H1 (cell line): ENCODE results near the gene SSTR5. TPM values are rescaled to one million over a fixed set of nuclear protein-coding genes. Genes with fewer than 3 reads are reported as not detected.

Experiments
- CTCF ChIA-PET: fragments of 300-600 bp; sonication (Branson Sonifier 250); formaldehyde crosslinking; loops from one replicate; lab custom pipeline; 2021; ENCODE audit not compliant: partially characterized antibody; lab: Charles Lee
- POLR2A ChIA-PET: fragments of 300-600 bp; sonication (Branson Sonifier 250); formaldehyde crosslinking; loops from one replicate; lab custom pipeline; 2021; ENCODE audit warnings: inconsistent platforms; ENCODE audit not compliant: partially characterized antibody; lab: Charles Lee
- DNase-seq, 2 experiments: peaks; one replicate each; pipeline versions ENCODE4 v3.0.0 to v3.0.0-alpha.2; 2010 to 2022; ENCODE audit warnings: low spot score in 2 of 2, low read depth in 1 of 2, mixed read lengths in 1 of 2
- FAIRE-seq: peaks from 2 replicates; lab custom pipeline; 2011; peaks lifted over from hg19 to GRCh38; lab: Jason Lieb, UNC
- H2AFZ ChIP-seq: 2 replicates; pipeline ENCODE4 v1.8.1; 2012; ENCODE audit warnings: low read length, inconsistent platforms
- H2AK5ac ChIP-seq: 2 replicates; pipeline ENCODE4 v1.6.1; 2013; ENCODE audit warnings: low read depth, low read length
- H2BK120ac ChIP-seq: replicated peaks from 2 replicates; pipeline ENCODE3; 2013; ENCODE audit warnings: low read depth, low read length, inconsistent platforms
- H2BK12ac ChIP-seq: 2 replicates; pipeline ENCODE4 v1.6.1; 2013; ENCODE audit warnings: low read depth, low read length
- H2BK15ac ChIP-seq: 2 replicates; pipeline ENCODE4 v1.6.1; 2013; ENCODE audit warnings: low read length
- H2BK20ac ChIP-seq: 2 replicates; pipeline ENCODE4 v1.6.1; 2013; ENCODE audit warnings: low read length
- H2BK5ac ChIP-seq: 2 replicates; pipeline ENCODE4 v1.6.1; 2013; ENCODE audit warnings: low read depth, low read length
- H3K14ac ChIP-seq: 2 replicates; pipeline ENCODE4 v1.6.1; 2013; ENCODE audit warnings: inconsistent platforms; ENCODE audit not compliant: insufficient read length
- H3K18ac ChIP-seq: 2 replicates; pipeline ENCODE4 v1.6.1; 2013; ENCODE audit warnings: low read length; ENCODE audit errors: extremely low read depth
- H3K23ac ChIP-seq: 2 replicates; pipeline ENCODE4 v1.6.1; 2013; ENCODE audit warnings: inconsistent platforms; ENCODE audit not compliant: insufficient read length
- H3K23me2 ChIP-seq: 2 replicates; pipeline ENCODE4 v1.6.1; 2013; ENCODE audit warnings: low read depth, low read length
- H3K27ac ChIP-seq: 2 replicates; pipeline ENCODE4 v1.6.1; 2011; ENCODE audit warnings: low read depth, low read length, inconsistent platforms
- H3K27me3 ChIP-seq, 4 experiments: replicated peaks in 1 of 4; 1 replicate in 1 of 4; 2 replicates in 3 of 4; pipeline versions ENCODE4 v1.6.1 to v1.8.1; 2011 to 2013; ENCODE audit warnings: low read length in 3 of 4, mild to moderate bottlenecking in 3 of 4, inconsistent platforms in 2 of 4, mixed read lengths in 2 of 4, moderate library complexity in 1 of 4; ENCODE audit not compliant: control insufficient read depth in 3 of 4, insufficient read depth in 3 of 4; ENCODE audit errors: extremely low read depth in 1 of 4
- H3K36me3 ChIP-seq, 4 experiments: 2 replicates each; pipeline versions ENCODE4 v1.6.1 to v1.8.1; 2011 to 2013; ENCODE audit warnings: mild to moderate bottlenecking in 4 of 4, low read length in 3 of 4, moderate library complexity in 2 of 4, control low read depth in 1 of 4, inconsistent platforms in 1 of 4; ENCODE audit not compliant: insufficient read depth in 4 of 4, control insufficient read depth in 2 of 4
- H3K4ac ChIP-seq: replicated peaks from 2 replicates; pipeline ENCODE3; 2013; ENCODE audit warnings: low read length, low read depth, mixed read lengths, inconsistent platforms; ENCODE audit not compliant: insufficient read length
- H3K4me1 ChIP-seq, 4 experiments: replicated peaks in 1 of 4; 1 replicate in 1 of 4; 2 replicates in 3 of 4; pipeline versions ENCODE4 v1.6.1 to v1.8.1; 2011 to 2013; ENCODE audit warnings: low read length in 3 of 4, inconsistent platforms in 2 of 4, mixed read lengths in 1 of 4; ENCODE audit not compliant: insufficient read depth in 4 of 4, control insufficient read depth in 3 of 4
- H3K4me2 ChIP-seq, 2 experiments: 2 replicates each; pipeline versions ENCODE4 v1.6.1 to v1.8.1; 2011 to 2013; ENCODE audit warnings: low read depth in 2 of 2, low read length in 2 of 2, control low read depth in 1 of 2, inconsistent platforms in 1 of 2, mild to moderate bottlenecking in 1 of 2; ENCODE audit not compliant: insufficient read depth in 1 of 2
- H3K4me3 ChIP-seq, 4 experiments: fragments of 200-600, 300-600 bp in 1 of 4; sonication (generic), shearing (Covaris generic), sonication (Bioruptor Twin) in 1 of 4; 2 replicates each; pipeline versions ENCODE4 v1.5.1 to v1.8.1; 2011 to 2016; ENCODE audit warnings: low read length in 4 of 4, low read depth in 3 of 4, control low read depth in 2 of 4, inconsistent platforms in 2 of 4, mild to moderate bottlenecking in 2 of 4, mixed read lengths in 1 of 4, moderate library complexity in 1 of 4; ENCODE audit not compliant: insufficient read depth in 2 of 4; ENCODE audit errors: extremely low read depth in 1 of 4
- H3K56ac ChIP-seq: replicated peaks from 2 replicates; pipeline ENCODE3; 2013; ENCODE audit warnings: low read depth, mild to moderate bottlenecking, mixed read lengths, low read length, inconsistent platforms; ENCODE audit not compliant: insufficient read length
- H3K79me1 ChIP-seq: 2 replicates; pipeline ENCODE4 v1.6.1; 2013; ENCODE audit warnings: low read depth, low read length, control low read depth
- H3K79me2 ChIP-seq, 2 experiments: 2 replicates each; pipeline versions ENCODE4 v1.6.1 to v1.8.1; 2012 to 2013; ENCODE audit warnings: low read length in 2 of 2, mild to moderate bottlenecking in 2 of 2, inconsistent platforms in 1 of 2; ENCODE audit not compliant: insufficient read depth in 2 of 2, control insufficient read depth in 1 of 2
- H3K9ac ChIP-seq, 4 experiments: replicated peaks in 1 of 4; 1 replicate in 1 of 4; 2 replicates in 3 of 4; pipeline versions ENCODE4 v1.6.1 to v1.8.1; 2011 to 2013; ENCODE audit warnings: low read depth in 3 of 4, low read length in 3 of 4, control low read depth in 2 of 4, mild to moderate bottlenecking in 2 of 4, moderate library complexity in 2 of 4, inconsistent platforms in 1 of 4; ENCODE audit errors: extremely low read depth in 1 of 4
- H3K9me3 ChIP-seq, 2 experiments: 2 replicates each; pipeline versions ENCODE4 v1.6.1 to v1.8.1; 2012 to 2013; ENCODE audit warnings: mild to moderate bottlenecking in 2 of 2, moderate library complexity in 2 of 2, control low read depth in 1 of 2, inconsistent platforms in 1 of 2, low read depth in 1 of 2, low read length in 1 of 2, mixed read lengths in 1 of 2; ENCODE audit not compliant: insufficient read depth in 2 of 2
- H4K20me1 ChIP-seq, 2 experiments: replicated peaks in 1 of 2; 2 replicates each; pipeline versions ENCODE3 to v1.8.1; 2011 to 2013; ENCODE audit warnings: inconsistent platforms in 2 of 2, low read length in 2 of 2, mild to moderate bottlenecking in 1 of 2; ENCODE audit not compliant: insufficient read depth in 2 of 2, control insufficient read depth in 1 of 2
- H4K5ac ChIP-seq: 2 replicates; pipeline ENCODE4 v1.6.1; 2013; ENCODE audit warnings: low read length, low read depth, mixed read lengths, inconsistent platforms; ENCODE audit not compliant: insufficient read length
- H4K8ac ChIP-seq: 2 replicates; pipeline ENCODE4 v1.8.0; 2013; ENCODE audit warnings: mild to moderate bottlenecking, moderate library complexity, low read length, inconsistent platforms; ENCODE audit not compliant: insufficient read depth; ENCODE audit errors: extremely low read depth
- H4K91ac ChIP-seq: replicated peaks from 2 replicates; pipeline ENCODE3; 2013; ENCODE audit warnings: low read length, mixed read lengths, inconsistent platforms; ENCODE audit not compliant: insufficient read length
- CBX5 ChIP-seq: fragments of 300-800, 300-1000 bp; sonication (generic); IDR thresholded peaks from 2 replicates; pipeline ENCODE4 v1.7.1; 2016; ENCODE audit warnings: antibody characterized with exemption, low read length, low read depth
- CBX8 ChIP-seq: fragments of 300-800, 300-1000 bp; sonication (generic); IDR thresholded peaks from 2 replicates; pipeline ENCODE4 v1.7.1; 2016; ENCODE audit warnings: low read depth, low read length, borderline replicate concordance
- CEBPB ChIP-seq: IDR thresholded peaks from 2 replicates; pipeline ENCODE4 v1.6.1; 2012; ENCODE audit warnings: low read depth, low read length
- EP300 ChIP-seq, 2 experiments: IDR thresholded peaks; 1 replicate in 1 of 2; 2 replicates in 1 of 2; pipeline ENCODE4 v1.6.1; 2011 to 2012; ENCODE audit warnings: low read depth in 2 of 2, low read length in 2 of 2, mild to moderate bottlenecking in 2 of 2, borderline replicate concordance in 1 of 2, inconsistent platforms in 1 of 2, moderate library complexity in 1 of 2
- MAFK ChIP-seq: IDR thresholded peaks from 2 replicates; pipeline ENCODE4 v1.6.1; 2012; ENCODE audit warnings: low read depth, mild to moderate bottlenecking, improper control_type of control experiment, low read length
- POLR2AphosphoS5 ChIP-seq: IDR thresholded peaks from 2 replicates; pipeline ENCODE4 v1.6.1; 2011; ENCODE audit warnings: low read depth, low read length
- RAD21 ChIP-seq, 2 experiments: IDR thresholded peaks in 1 of 2; conservative IDR thresholded peaks in 1 of 2; 2 replicates each; pipeline ENCODE4 v1.6.1; 2011; ENCODE audit warnings: low read depth in 2 of 2, low read length in 2 of 2, improper control_type of control experiment in 1 of 2, inconsistent platforms in 1 of 2, mild to moderate bottlenecking in 1 of 2, moderate library complexity in 1 of 2
- RBBP5 ChIP-seq: IDR thresholded peaks from 2 replicates; pipeline ENCODE4 v1.7.1; 2012; ENCODE audit warnings: low read depth, mild to moderate bottlenecking, inconsistent platforms, low read length, moderate library complexity, borderline replicate concordance
- RNF2 ChIP-seq: fragments of 200-900, 300-1000 bp; sonication (generic); IDR thresholded peaks from 2 replicates; pipeline ENCODE4 v1.7.1; 2016; ENCODE audit warnings: borderline replicate concordance, low read depth, mild to moderate bottlenecking, antibody characterized with exemption, low read length; ENCODE audit not compliant: poor library complexity, severe bottlenecking; ENCODE audit errors: missing control alignments
- SIRT6 ChIP-seq: IDR thresholded peaks from one replicate; pipeline ENCODE4 v1.7.1; 2012; ENCODE audit warnings: low read length, inconsistent platforms
- SP4 ChIP-seq: IDR thresholded peaks from 2 replicates; pipeline ENCODE4 v1.6.1; 2012; ENCODE audit warnings: low read length, inconsistent platforms
- SUZ12 ChIP-seq: fragments of 200-600 bp; sonication (generic); IDR thresholded peaks from 2 replicates; pipeline ENCODE4 v1.6.1; 2012; ENCODE audit warnings: mild to moderate bottlenecking, inconsistent platforms, low read length, moderate library complexity, mixed read lengths
- TAF1 ChIP-seq: IDR thresholded peaks from 2 replicates; pipeline ENCODE4 v1.6.1; 2011; ENCODE audit warnings: mild to moderate bottlenecking, low read depth, low read length
- TAF7 ChIP-seq: optimal IDR thresholded peaks from 2 replicates; pipeline ENCODE3; 2011; ENCODE audit warnings: low read depth, mild to moderate bottlenecking, inconsistent platforms, low read length, moderate library complexity, borderline replicate concordance
- WGBS, 2 experiments: shearing (Covaris generic) in 1 of 2; methylation state at CpG; one replicate each; pipeline versions ENCODE4 v1.1.6 to v1.1.7; 2013 to 2015; ENCODE audit warnings: low lambda C conversion rate in 2 of 2, mixed read lengths in 2 of 2, inconsistent platforms in 1 of 2, low coverage in 1 of 2, missing lambda C conversion rate in 1 of 2; ENCODE audit not compliant: insufficient replicate concordance in 2 of 2, insufficient coverage in 1 of 2, insufficient read length in 1 of 2; ENCODE audit errors: extremely low coverage in 1 of 2, missing lambda C conversion rate in 1 of 2; 5-methylcytosine and 5-hydroxymethylcytosine counted together
- polyA plus RNA-seq, 7 experiments: library from polyadenylated mRNA; depleted of rRNA in 3 of 7; stranded (reverse) in 5 of 7; unstranded in 2 of 7; fragments of >200 nt in 5 of 7; fragments of 200-250 nt in 2 of 7; gene quantifications; 1 replicate in 5 of 7; 2 replicates in 1 of 7; 4 replicates in 1 of 7; pipeline versions ENCODE4 v1.2.1 to v1.2.3, GENCODE V29; 2011 to 2013; ENCODE audit warnings: missing spikeins in 2 of 7, mixed read lengths in 2 of 7
- total RNA-seq: library from RNA; stranded (reverse); fragmentation: NEBNext Ultra II Directional; extraction: Animal tissue kit (Norgen Biotek cat#: 25700); gene quantifications from 2 replicates; pipeline ENCODE4 v1.2.1, GENCODE V29; 2021

SSTR5 gene
- total and polyA plus RNA-seq, 2 of the 8 experiments (the other 6 are each of a cell fraction or from before 2014, with no cell fraction given), result 0.56 to 0.60 TPM

GRCh38 chr16:1047801-1048200, 24.7 kb upstream of the SSTR5 start:
- no peak overlapping the region for H2BK5ac ChIP-seq
- POLR2A ChIA-PET, result no interaction called here
- TF ChIP-seq SUZ12, result no peak
- TF ChIP-seq EP300 (IDR thresholded peaks at IDR 0.05; ENCODE audit: borderline replicate concordance in 1 of 2, low read depth in 2 of 2, low read length in 2 of 2), result no peak
- TF ChIP-seq RNF2, result no peak
- TF ChIP-seq POLR2AphosphoS5, result no peak
- no peak for TF ChIP-seq RAD21 (IDR thresholded peaks at IDR 0.05 in 1 of 2, conservative IDR thresholded peaks at IDR 0.05 in 1 of 2; ENCODE audit: low read depth in 2 of 2, low read length in 2 of 2)
- TF ChIP-seq RBBP5, result no peak
- no peak for TF ChIP-seq MAFK
- TF ChIP-seq SIRT6, result no peak
- TF ChIP-seq CEBPB, result no peak
- no peak for TF ChIP-seq TAF1
- TF ChIP-seq SP4, result no peak
- no peak for TF ChIP-seq CBX8
- TF ChIP-seq TAF7, result no peak
- TF ChIP-seq CBX5, result no peak

More at GRCh38 chr16:1047801-1048200, 24.7 kb upstream of the SSTR5 start:
- Histone ChIP-seq H3K27me3 (peaks cover 0 to 2% (median 0%) of the 10 kb centered on the region in 4 experiments; a peak in 2 of 7 replicates), H3K9me3 (no peaks in the 10 kb centered on the region; a peak in 1 of 4 replicates), H2BK20ac (no peak overlapping the region), H3K4me2 (peak overlapping the region; percentile 44 to 67; a peak in 1 of 4 replicates), H3K23me2 (no peaks in the 10 kb centered on the region), H2AK5ac (no peak overlapping the region), H3K56ac (no peak overlapping the region), H3K9ac (no peak overlapping the region), H3K79me1 (no peaks in the 10 kb centered on the region), H2BK15ac (no peak overlapping the region), H2BK12ac (no peak overlapping the region), H2BK120ac (no peak overlapping the region), H4K8ac (0 out of 2 replicates have a peak overlapping the region, but pooled peaks have one; percentile 28), H3K4me3 (no peak overlapping the region), H4K91ac (no peak overlapping the region), H3K4ac (no peak overlapping the region), H3K27ac (no peak overlapping the region), H3K36me3 (no peaks in the 10 kb centered on the region), H4K5ac (no peak overlapping the region), H3K18ac (no peak overlapping the region), H3K79me2 (no peaks in the 10 kb centered on the region), H4K20me1 (no peaks in the 10 kb centered on the region), H3K4me1 (peaks cover 0 to 10% (median 5%) of the 10 kb centered on the region in 4 experiments; a peak in 6 of 7 replicates), H3K14ac (no peak overlapping the region), H3K23ac (no peak overlapping the region), H2AFZ (no peak overlapping the region)
- 90% methylated on average over 16 of the region's 16 CpGs; no CpG with 5 or more reads in 1 of the 2 experiments for WGBS, 2 experiments
- CTCF ChIA-PET, result interaction anchor here (0.6 to 1.8 kb wide), 3 partner anchors 9 to 336 kb away, joined by 3 to 8 read pairs (median 3); no protein-coding TSS in a partner anchor
- DNase-seq (no peak), FAIRE-seq (no peak)
